Liver (tissue), 9 donors: ENCODE measurements around the gene DAPK3. TPM values are rescaled to one million over a fixed set of nuclear protein-coding genes. Genes with fewer than 3 reads are reported as not detected.
A peak's percentile ranks its signal among the peaks of the same experiment; 100 is the strongest.

ENCODE experiments used
- DNase-seq: peaks from one replicate; pipeline ENCODE4 v3.0.0-alpha.2; 2017; ENCODE audit warnings: low spot score
- H3K27ac ChIP-seq, 2 donors: one replicate each; pipeline ENCODE4 v1.7.0; 2013; ENCODE audit warnings: inconsistent platforms in 2 of 2, low read length in 2 of 2, control low read depth in 1 of 2, low read depth in 1 of 2, mild to moderate bottlenecking in 1 of 2
- H3K27me3 ChIP-seq, 4 donors: one replicate each; pipeline versions ENCODE4 v1.6.1 to v1.7.0; 2013; ENCODE audit warnings: low read length in 3 of 4, inconsistent platforms in 1 of 4, mild to moderate bottlenecking in 1 of 4, moderate library complexity in 1 of 4; ENCODE audit not compliant: control insufficient read depth in 4 of 4, insufficient read depth in 4 of 4
- H3K36me3 ChIP-seq, 4 donors: one replicate each; pipeline versions ENCODE4 v1.6.1 to v1.7.0; 2013; ENCODE audit warnings: low read length in 3 of 4, mild to moderate bottlenecking in 3 of 4, low read depth in 1 of 4, moderate library complexity in 1 of 4; ENCODE audit not compliant: control insufficient read depth in 4 of 4, insufficient read depth in 3 of 4
- H3K4me1 ChIP-seq, 4 donors: one replicate each; pipeline versions ENCODE4 v1.6.1 to v1.7.0; 2013; ENCODE audit warnings: low read length in 3 of 4, mild to moderate bottlenecking in 3 of 4, moderate library complexity in 1 of 4; ENCODE audit not compliant: control insufficient read depth in 4 of 4, insufficient read depth in 4 of 4
- H3K4me3 ChIP-seq, 3 donors: one replicate each; pipeline versions ENCODE4 v1.6.1 to v1.7.0; 2013; ENCODE audit warnings: low read length in 3 of 3, control low read depth in 1 of 3, low read depth in 1 of 3, mild to moderate bottlenecking in 1 of 3
- H3K9ac ChIP-seq, 2 donors: one replicate each; pipeline ENCODE4 v1.7.0; 2013; ENCODE audit warnings: low read length in 2 of 2, mild to moderate bottlenecking in 2 of 2, moderate library complexity in 2 of 2, control low read depth in 1 of 2, low read depth in 1 of 2
- H3K9me3 ChIP-seq, 4 donors: one replicate each; pipeline versions ENCODE4 v1.6.1 to v1.7.0; 2013; ENCODE audit warnings: low read length in 3 of 4; ENCODE audit not compliant: control insufficient read depth in 4 of 4
- ATF3 ChIP-seq: IDR thresholded peaks from 2 replicates; pipeline ENCODE4 v1.6.1; 2016; ENCODE audit warnings: antibody characterized with exemption
- CTCF ChIP-seq: fragments of 150-350 bp; IDR thresholded peaks from 2 replicates; pipeline ENCODE4 v1.5.1; 2017; ENCODE audit warnings: improper control_type of control experiment, low read depth, low read length; ENCODE audit not compliant: missing input control
- EGR1 ChIP-seq, 2 donors: IDR thresholded peaks; 2 replicates each; pipeline ENCODE4 v1.6.1; 2016 to 2018; ENCODE audit warnings: antibody characterized with exemption in 2 of 2, low read depth in 2 of 2
- FOXA1 ChIP-seq: IDR thresholded peaks from 2 replicates; pipeline ENCODE4 v1.6.1; 2016; ENCODE audit warnings: antibody characterized with exemption
- FOXA2 ChIP-seq: IDR thresholded peaks from 2 replicates; pipeline ENCODE4 v1.6.1; 2016; ENCODE audit warnings: antibody characterized with exemption
- GABPA ChIP-seq, 2 donors: IDR thresholded peaks in 1 of 2; conservative IDR thresholded peaks in 1 of 2; 2 replicates each; pipeline ENCODE4 v1.6.1; 2016; ENCODE audit warnings: antibody characterized with exemption in 2 of 2, mild to moderate bottlenecking in 1 of 2, moderate library complexity in 1 of 2
- HNF4A ChIP-seq, 2 donors: conservative IDR thresholded peaks; 2 replicates each; pipeline ENCODE4 v1.6.1; 2016; ENCODE audit warnings: antibody characterized with exemption in 2 of 2, mild to moderate bottlenecking in 2 of 2
- HNF4G ChIP-seq: IDR thresholded peaks from 2 replicates; pipeline ENCODE4 v1.6.1; 2016; ENCODE audit warnings: antibody characterized with exemption
- JUND ChIP-seq, 2 donors: IDR thresholded peaks; 2 replicates each; pipeline ENCODE4 v1.6.1; 2016; ENCODE audit warnings: antibody characterized with exemption in 2 of 2
- MAX ChIP-seq: IDR thresholded peaks from 2 replicates; pipeline ENCODE4 v1.6.1; 2016; ENCODE audit warnings: antibody characterized with exemption
- NR2F2 ChIP-seq: IDR thresholded peaks from 2 replicates; pipeline ENCODE4 v1.6.1; 2016; ENCODE audit warnings: antibody characterized with exemption
- RAD21 ChIP-seq, 2 donors: IDR thresholded peaks; 2 replicates each; pipeline ENCODE4 v1.6.1; 2016; ENCODE audit warnings: antibody characterized with exemption in 2 of 2, mild to moderate bottlenecking in 2 of 2
- REST ChIP-seq: IDR thresholded peaks from 2 replicates; pipeline ENCODE4 v1.6.1; 2016; ENCODE audit warnings: antibody characterized with exemption, mild to moderate bottlenecking
- RXRA ChIP-seq, 2 donors: IDR thresholded peaks; 2 replicates each; pipeline ENCODE4 v1.6.1; 2017 to 2018; ENCODE audit warnings: antibody characterized with exemption in 2 of 2, mild to moderate bottlenecking in 1 of 2
- SP1 ChIP-seq: IDR thresholded peaks from 2 replicates; pipeline ENCODE4 v1.6.1; 2018; ENCODE audit warnings: antibody characterized with exemption, mild to moderate bottlenecking
- TAF1 ChIP-seq: conservative IDR thresholded peaks from 2 replicates; pipeline ENCODE4 v1.6.1; 2016; ENCODE audit warnings: antibody characterized with exemption, mild to moderate bottlenecking
- YY1 ChIP-seq: IDR thresholded peaks from 2 replicates; pipeline ENCODE4 v1.6.1; 2016; ENCODE audit warnings: antibody characterized with exemption, mild to moderate bottlenecking
- ZBTB33 ChIP-seq: IDR thresholded peaks from 2 replicates; pipeline ENCODE4 v1.6.1; 2016; ENCODE audit warnings: antibody characterized with exemption
- WGBS: extraction: QIAGEN DNeasy Blood & Tissue Kit; methylation state at CpG from one replicate; pipeline ENCODE4 v1.1.7; 2013; 5-methylcytosine and 5-hydroxymethylcytosine counted together
- polyA plus RNA-seq, 2 donors: library from polyadenylated mRNA; stranded (reverse) in 1 of 2; unstranded in 1 of 2; fragments of 200-250 nt in 1 of 2; fragments of >200 nt in 1 of 2; fragmentation: Nextera tagmentation in 1 of 2; extraction: Ambion mirVana in 1 of 2; gene quantifications; one replicate each; pipeline versions ENCODE4 v1.2.1 to v1.2.3, GENCODE V29; 2013 to 2015
- total RNA-seq, 2 donors: library from RNA; depleted of rRNA; stranded (reverse); fragments of >200 nt; gene quantifications; one replicate each; pipeline ENCODE4 v1.2.3, GENCODE V29; 2014
- donor health status: healthy.
- donor health status: healthy.
- donor health status: healthy.
- donor health status: healthy.
- donor health status: healthy.

DAPK3 gene
- total and polyA plus RNA-seq, 4 donors, result 3.0 to 29.5 (median 23.8) TPM

- TF ChIP-seq HNF4G (no peak), YY1 (no peak), NR2F2 (no peak), TAF1 (no peak), ZBTB33 (no peak), GABPA (IDR thresholded peaks at IDR 0.05 in 1 of 2, conservative IDR thresholded peaks at IDR 0.05 in 1 of 2) (no peak), RXRA (IDR thresholded peaks at IDR 0.05) (no peak), RAD21 (IDR thresholded peaks at IDR 0.05) (no peak), MAX (no peak), FOXA2 (no peak), CTCF (no peak), REST (no peak), ATF3 (no peak), SP1 (no peak), FOXA1 (no peak), JUND (IDR thresholded peaks at IDR 0.05) (no peak), EGR1 (IDR thresholded peaks at IDR 0.05; ENCODE audit: low read depth in 2 of 2) (no peak), HNF4A (conservative IDR thresholded peaks at IDR 0.05) (no peak)
- H3K27me3 ChIP-seq, result no peaks in the 10 kb centered on the region
- no peak overlapping the region for H3K27ac ChIP-seq
- H3K9ac ChIP-seq, result no peak overlapping the region
- 60% methylated on average over 41 of the region's 41 CpGs for WGBS
- H3K4me1 ChIP-seq, result peaks cover 0 to 1% (median 0%) of the 10 kb centered on the region in 4 donors
- H3K36me3 ChIP-seq, result peaks cover 0 to 4% (median 0%) of the 10 kb centered on the region in 4 donors
- H3K4me3 ChIP-seq, result peak overlapping the region in 1 of 3 donors; percentile 1
- peak; percentile 63 for DNase-seq
- H3K9me3 ChIP-seq, result no peaks in the 10 kb centered on the region
These were observed 19.7 kb downstream of the DAPK3 start for GRCh38 chr19:3950871-3951861.
